ENCODE results near the gene CNOT1.
"Not testable (repeated sequence)": the region's sequence is repeated elsewhere in the genome, so short reads cannot be mapped to it uniquely, and the experiment has no call there.

Gene CNOT1

DNA sequence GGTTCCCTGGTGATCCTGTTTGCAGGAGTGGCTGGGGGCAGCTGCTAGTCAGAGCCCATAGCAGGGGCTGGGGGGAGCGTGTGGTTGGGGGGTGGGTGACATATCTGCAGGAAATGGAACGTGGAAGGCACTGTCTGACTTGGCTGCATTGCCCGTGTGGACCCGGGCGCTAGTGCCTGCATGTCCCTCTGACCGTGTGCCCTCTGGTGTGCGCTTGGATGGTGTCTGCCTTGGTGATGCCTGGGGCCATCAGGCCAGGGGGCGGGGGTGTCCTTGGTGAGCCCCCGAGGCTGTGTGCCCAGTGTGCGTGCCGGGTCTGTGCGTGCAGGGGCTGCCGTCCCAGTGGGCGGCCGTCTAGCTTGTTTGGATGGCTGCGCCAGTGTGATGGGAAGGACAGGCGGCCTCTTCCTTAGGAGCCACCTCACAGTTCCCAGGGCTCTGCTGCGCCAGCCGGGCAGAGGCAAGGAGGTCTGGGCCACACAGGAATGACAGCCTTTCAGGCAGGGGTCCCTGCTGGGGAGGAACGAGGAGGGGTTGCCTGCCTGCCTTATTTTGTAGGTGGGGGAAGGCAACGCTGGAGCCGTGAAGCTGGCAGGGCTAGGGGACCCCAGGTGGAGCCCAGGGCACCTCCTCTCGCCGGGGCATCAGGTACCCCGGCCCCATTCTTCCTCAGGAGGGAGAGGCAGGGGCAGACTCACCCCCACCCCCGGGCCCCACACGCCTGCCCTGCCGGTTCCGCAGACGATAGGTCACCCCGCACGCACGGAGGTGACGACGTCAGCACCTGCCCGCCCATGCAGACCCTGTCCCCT is 129.0 kb downstream of the CNOT1 start:
- no peak for DNase-seq

DNA sequence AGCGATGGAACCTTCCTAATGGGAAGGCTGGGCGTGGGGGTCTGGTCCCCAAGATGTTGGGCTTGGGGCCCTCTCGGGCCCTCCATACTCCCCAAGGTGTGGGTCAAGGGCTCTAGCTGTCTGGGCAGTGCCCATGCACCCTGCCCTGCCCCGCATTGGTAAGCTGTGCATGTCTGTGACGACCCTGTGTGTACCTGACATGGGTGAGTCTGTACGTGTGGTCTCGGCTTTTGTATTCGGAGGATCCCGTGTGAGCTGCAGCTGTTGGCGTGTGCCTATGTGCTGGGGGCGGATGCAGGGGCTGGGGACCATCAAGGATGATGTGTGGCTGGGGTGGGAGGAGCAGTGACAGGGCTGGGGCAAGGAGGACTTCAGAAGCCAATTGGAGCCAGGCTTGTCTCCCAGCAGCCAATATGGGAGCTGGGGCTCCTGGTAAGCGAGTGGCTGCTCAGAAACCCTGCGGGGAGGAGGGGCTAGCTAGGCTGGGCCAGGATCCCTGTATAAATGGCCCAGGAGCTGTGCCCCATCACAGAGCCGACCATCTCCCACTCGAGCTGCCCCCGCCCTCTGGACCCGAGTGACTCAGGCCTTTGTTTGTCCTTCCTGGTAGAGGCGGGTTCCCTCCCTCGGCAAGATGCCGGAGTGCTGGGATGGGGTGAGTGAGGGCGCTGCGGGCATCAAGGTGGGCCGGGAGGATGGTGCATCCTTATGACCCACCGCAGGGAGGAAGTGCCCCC is 129.8 kb downstream of the CNOT1 start, which contains the start of gene NDRG4:
Gene NDRG4, plus strand, starts transcription at position 529 of the 737 bp plus-strand sequence. Its CDS starts 106 bp downstream, at position 635.
- no peak for DNase-seq

DNA sequence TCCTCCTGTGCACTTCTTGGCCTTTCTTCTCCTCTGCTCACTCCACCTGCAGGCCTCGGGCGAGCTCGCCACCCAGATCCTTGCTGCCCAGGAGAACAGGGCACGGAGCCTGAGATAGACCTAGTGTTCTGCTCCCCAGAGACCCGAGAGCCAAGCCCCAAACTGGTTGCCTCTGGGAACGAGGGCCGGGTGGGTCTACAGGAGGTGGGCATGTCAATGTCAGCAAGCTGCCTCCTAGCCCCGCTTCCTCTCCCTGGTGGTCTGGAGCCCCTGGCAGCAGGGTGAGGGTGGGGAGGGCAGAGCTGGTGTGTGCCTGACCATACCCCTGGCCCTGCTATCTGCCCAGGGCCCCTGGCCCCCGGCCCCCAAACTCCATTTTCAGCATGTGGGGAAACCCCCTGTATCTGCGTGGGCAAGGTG is 130.5 kb downstream of the CNOT1 start:
- no peak for DNase-seq

- DNase-seq, result no peak
These were observed 131.1 kb downstream of the CNOT1 start for GRCh38 chr16:58498341-58499091.

DNA sequence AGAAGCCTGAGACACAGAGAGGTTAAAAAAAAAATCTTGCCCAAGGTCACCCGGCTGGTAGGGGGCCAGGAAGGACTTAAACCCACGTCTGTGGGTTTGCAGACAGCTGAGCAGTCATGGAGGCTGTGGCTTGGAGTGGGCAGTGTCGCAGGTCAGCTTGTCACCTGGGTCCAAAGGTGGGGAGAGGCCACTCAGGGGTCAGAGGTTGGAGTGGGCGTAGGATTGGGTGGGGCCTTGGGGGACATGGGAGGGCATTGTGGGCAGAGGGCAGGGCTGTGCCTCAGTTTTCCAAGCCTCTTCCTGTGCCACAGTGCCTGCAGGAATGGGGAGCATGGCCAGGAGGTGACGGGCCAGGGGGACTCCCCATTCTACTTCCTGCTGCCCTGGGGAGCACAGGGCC is 131.7 kb downstream of the CNOT1 start:
- DNase-seq, result no peak

DNA sequence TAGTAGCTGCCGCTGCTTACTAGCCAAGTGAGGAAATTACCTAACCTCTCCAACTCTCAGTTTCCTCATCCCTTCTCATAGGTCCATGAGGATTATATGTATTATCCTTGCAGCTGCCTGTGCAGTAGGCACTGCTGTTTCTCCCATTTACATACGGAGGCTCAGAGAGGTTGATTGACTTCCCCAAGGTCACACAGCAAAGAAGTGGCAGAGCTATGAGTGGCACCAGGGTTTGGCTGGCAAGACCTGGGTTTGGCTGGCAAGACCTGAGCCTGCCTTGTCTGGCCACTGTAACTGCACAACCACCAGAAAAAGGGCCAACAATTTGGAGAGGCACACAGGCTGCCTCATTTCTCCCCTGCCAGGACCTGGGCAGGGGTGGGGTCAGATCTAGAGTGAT is 132.2 kb downstream of the CNOT1 start:
- no peak for DNase-seq

DNA sequence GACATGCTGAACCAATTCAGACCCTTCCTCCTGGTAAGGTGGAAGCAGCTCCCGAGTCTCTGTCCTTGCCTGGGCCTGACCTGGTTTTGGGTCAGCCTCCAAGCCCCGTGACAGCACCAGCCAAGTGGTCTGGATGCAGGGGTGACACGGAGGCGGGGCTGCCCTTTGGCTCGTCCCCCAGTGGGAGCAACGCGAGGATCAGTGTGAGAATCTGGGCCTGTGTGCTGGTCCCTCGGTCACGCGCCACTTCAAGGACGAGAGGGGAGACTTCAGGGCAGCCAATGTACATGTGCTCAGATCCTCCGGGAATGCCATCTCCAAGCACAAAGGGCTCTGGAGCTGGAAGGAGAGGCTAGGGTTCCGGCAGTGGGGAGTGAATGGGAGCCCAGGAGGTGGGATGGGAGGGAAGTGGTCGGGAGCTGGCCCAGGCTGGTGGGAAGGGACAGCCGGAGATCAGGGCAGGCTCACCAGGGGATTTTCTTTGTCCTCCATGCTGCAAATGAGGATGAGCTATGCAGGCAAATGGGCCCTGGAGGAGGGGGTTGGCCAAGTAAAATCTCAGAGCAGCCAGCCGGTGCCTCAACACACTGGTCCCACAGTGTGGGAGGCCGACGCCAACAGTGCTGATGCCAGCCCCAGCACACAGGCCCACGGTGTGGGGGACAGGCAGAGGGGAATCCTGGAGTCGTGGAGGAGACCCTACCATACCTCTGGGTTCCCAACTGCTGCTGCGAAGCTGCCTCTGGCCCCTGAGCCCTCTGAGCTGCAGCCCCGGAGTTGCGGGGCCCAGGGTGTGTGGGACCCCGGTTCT is 133.9 kb downstream of the CNOT1 start:
- DNase-seq, result no peak

DNA sequence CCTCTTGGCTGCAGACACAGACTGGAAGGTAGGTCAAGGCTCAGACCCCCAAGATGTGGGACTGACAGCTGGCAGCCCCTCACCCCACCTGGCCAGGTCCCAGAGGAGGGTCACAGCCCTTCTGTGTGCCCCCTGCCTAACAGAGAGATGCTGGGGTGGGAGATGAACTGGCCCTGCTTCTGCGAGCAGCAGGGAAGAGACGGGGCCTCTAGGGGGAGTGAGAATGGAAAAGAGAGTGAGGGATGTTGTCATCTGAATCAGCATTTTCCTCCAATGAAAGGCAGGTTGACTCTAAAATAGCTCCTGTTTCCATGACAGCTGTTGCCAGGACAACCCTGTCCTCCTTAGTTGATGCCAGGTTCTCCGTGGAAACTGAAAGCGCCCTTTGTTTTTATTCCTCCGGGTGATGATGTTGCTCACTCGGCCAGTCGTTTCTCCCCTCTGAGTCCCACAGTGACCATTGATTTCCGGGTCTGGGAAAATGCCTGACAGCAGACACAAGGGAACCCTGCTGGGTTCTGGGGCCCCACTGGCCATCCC is 134.6 kb downstream of the CNOT1 start:
- DNase-seq, result peak; percentile 56

- no peak for DNase-seq
These were observed 135.7 kb downstream of the CNOT1 start for GRCh38 chr16:58493756-58494431.

- DNase-seq, result no peak
These were observed 136.9 kb downstream of the CNOT1 start for GRCh38 chr16:58492735-58493134.

DNA sequence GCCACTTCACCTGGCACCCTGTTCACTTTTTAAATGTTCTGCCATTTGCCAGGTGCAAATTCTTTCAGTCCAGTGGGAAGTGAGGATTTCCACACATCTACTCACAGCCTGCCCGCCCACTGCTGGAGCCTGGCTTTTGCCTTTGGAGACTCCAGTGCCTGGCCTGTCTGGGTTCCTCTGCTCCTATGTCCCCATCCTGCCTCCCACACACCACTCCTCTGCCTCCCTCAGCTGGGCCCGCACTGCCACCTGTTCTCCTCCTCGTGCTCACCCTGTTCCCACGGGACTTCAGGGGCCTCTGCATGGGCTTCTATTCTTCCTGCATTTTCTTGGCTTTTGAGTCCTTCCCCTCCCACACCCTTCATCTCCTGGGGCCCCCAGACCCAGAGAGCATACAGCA is 137.6 kb downstream of the CNOT1 start:
- DNase-seq, result no peak

- DNase-seq, result not testable (repeated sequence)
These were observed 139.1 kb downstream of the CNOT1 start for GRCh38 chr16:58490539-58490938.

DNA sequence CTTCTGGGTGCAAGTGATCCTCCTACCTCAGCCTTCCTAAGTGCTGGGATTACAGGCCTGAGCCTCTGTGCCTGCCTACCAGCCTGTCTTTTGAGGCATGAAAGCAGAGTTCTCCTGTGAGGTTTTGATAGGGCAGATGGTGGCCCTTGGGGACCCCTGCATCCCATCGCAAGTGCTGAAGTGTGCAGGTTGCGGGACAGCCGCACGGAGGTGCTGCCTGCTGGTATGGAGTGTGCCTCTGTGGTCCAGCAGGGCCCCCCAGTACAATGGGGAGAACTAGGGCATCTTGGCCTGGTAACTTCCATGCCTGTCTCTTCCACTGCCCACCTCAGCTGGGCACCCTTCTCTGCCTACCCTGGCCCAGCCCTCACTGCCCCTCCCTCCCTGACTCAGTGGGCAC is 139.6 kb downstream of the CNOT1 start:
- no peak for DNase-seq

DNA sequence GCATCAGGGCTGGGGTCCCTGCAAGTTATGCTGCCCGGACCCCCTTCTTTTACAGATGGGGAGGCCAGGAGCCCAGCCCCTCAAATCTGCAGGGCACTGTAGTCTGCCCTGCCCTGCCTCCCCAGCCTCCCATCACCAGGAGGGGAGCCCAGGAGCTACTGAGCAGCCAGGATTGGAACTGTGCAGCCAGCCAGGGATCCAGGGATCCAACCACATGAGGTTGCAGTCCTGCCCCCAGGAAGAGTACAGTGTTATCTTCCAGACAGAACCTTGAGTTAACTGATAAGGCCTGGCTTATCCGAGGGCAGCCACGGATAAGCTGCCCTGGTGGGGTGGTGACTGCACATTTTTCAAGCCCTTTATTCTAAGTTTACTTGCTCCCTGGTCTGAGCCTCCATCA is 141.1 kb downstream of the CNOT1 start:
- no peak for DNase-seq

GRCh38 chr16:58487566-58488351 is 141.9 kb downstream of the CNOT1 start:
- peak; percentile 67 for DNase-seq

DNA sequence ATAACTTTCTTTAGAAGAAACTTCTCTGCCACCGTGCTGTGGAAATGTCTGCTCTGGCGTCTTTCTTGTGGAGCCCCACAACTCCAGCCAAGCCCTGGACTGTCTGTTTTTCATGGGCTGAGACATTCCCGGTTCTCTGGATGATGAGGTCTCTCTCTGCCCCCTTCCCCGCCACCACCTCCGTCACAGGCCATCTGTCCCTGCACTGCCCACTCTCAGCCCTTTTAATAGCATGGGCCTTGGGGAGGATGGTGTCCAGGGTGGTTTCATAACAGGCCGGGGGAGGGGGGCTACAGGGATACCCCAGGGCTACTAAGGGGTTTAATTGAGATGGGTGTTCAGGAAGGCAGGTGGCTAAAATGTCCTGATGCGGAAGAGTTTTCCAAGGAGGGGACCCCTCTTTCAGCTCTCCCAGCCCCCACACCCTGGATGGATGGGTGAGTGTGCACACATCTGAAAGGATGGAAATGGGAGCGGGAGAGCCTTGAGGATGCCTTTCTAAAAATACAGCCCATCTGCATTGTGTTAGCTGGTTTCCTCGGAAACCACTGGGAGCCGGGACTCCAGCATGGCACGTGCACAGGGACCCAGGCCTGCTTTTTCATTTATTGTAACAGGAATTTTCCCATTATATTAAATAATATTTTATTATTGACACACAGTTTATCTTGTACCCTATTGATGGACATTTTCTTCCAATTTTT is 144.3 kb downstream of the CNOT1 start:
- DNase-seq, result no peak

GRCh38 chr16:58481931-58482330 is 147.7 kb downstream of the CNOT1 start:
- no peak for DNase-seq

GRCh38 chr16:58481226-58481869 is 148.3 kb downstream of the CNOT1 start:
- DNase-seq, result no peak

GRCh38 chr16:58478427-58478826 is 151.2 kb downstream of the CNOT1 start:
- DNase-seq, result no peak

- no peak for DNase-seq
These were observed 152.8 kb downstream of the CNOT1 start for GRCh38 chr16:58476791-58477190.
